OCI-LY7 (cell line): ENCODE measurements around the gene COL25A1. TPM values are rescaled to one million over a fixed set of nuclear protein-coding genes. Genes with fewer than 3 reads are reported as not detected.

Experiments used
- BruUV-seq: library from RNA; stranded (reverse); fragments of 400-500 nt; replicated peaks from 2 replicates; lab custom pipeline; 2021; lab: Mats Ljungman, UMichigan
- CTCF ChIA-PET: fragments of 300-600 bp; sonication (Branson Sonifier 250); formaldehyde crosslinking; loops from one replicate; lab custom pipeline; 2022; ENCODE audit warnings: antibody characterized with exemption; ENCODE audit not compliant: unreplicated experiment; lab: Charles Lee
- POLR2A ChIA-PET: fragments of 300-600 bp; sonication (Branson Sonifier 250); formaldehyde crosslinking; loops from one replicate; lab custom pipeline; 2022; ENCODE audit warnings: antibody characterized with exemption; lab: Charles Lee
- DNase-seq: peaks from one replicate; pipeline ENCODE4 v3.0.0-alpha.2; 2015; ENCODE audit warnings: low spot score
- H2AFZ ChIP-seq: fragments of 200-600 bp; sonication (generic), shearing (Covaris generic); 2 replicates; pipeline ENCODE4 v1.6.1; 2014; ENCODE audit warnings: mild to moderate bottlenecking, antibody characterized with exemption, low read length, moderate library complexity
- H3K27ac ChIP-seq: fragments of 200-600 bp; sonication (generic); 2 replicates; pipeline ENCODE4 v1.5.1; 2014; ENCODE audit warnings: mixed run types, low read depth, mild to moderate bottlenecking, moderate library complexity, low read length, inconsistent platforms; ENCODE audit not compliant: poor library complexity, severe bottlenecking
- H3K36me3 ChIP-seq: fragments of 200-600 bp; sonication (generic); 2 replicates; pipeline ENCODE4 v1.6.1; 2014; ENCODE audit warnings: mild to moderate bottlenecking, antibody characterized with exemption, low read length, moderate library complexity, mixed read lengths; ENCODE audit not compliant: insufficient read depth
- H3K4me1 ChIP-seq: fragments of 200-600 bp; sonication (generic); 2 replicates; pipeline ENCODE4 v1.5.1; 2014; ENCODE audit warnings: mild to moderate bottlenecking, low read length; ENCODE audit not compliant: insufficient read depth, poor library complexity, severe bottlenecking
- H3K4me2 ChIP-seq: fragments of 200-600 bp; sonication (generic); 2 replicates; pipeline ENCODE4 v1.6.1; 2014; ENCODE audit warnings: mild to moderate bottlenecking, low read length
- H3K4me3 ChIP-seq: fragments of 200-600 bp; sonication (generic); 2 replicates; pipeline ENCODE4 v1.5.1; 2014; ENCODE audit warnings: mild to moderate bottlenecking, low read depth, low read length; ENCODE audit not compliant: poor library complexity, severe bottlenecking
- H3K79me2 ChIP-seq: fragments of 200-600 bp; sonication (generic); 2 replicates; pipeline ENCODE4 v1.6.1; 2016; ENCODE audit warnings: low read depth, mild to moderate bottlenecking, low read length, moderate library complexity, mixed read lengths; ENCODE audit not compliant: insufficient read depth
- H3K9me2 ChIP-seq: fragments of 200-600 bp; sonication (generic); 2 replicates; pipeline ENCODE4 v1.6.1; 2016; ENCODE audit warnings: mild to moderate bottlenecking, low read length, mixed read lengths; ENCODE audit not compliant: insufficient read depth
- H3K9me3 ChIP-seq: fragments of 200-600 bp; sonication (generic); 2 replicates; pipeline ENCODE4 v1.6.1; 2014; ENCODE audit warnings: mild to moderate bottlenecking, mixed run types, low read length, mixed read lengths
- H4K20me1 ChIP-seq: fragments of 200-600 bp; sonication (generic); 2 replicates; pipeline ENCODE4 v1.6.1; 2014; ENCODE audit warnings: mild to moderate bottlenecking, antibody characterized with exemption, low read length, moderate library complexity, mixed read lengths; ENCODE audit not compliant: insufficient read depth
- CTCF ChIP-seq: fragments of 200-600 bp; sonication (generic); conservative IDR thresholded peaks from 2 replicates; pipeline ENCODE4 v1.5.1; 2014; ENCODE audit warnings: mild to moderate bottlenecking, antibody characterized with exemption, low read length, moderate library complexity, mixed read lengths
- EZH2phosphoT487 ChIP-seq: fragments of 200-600 bp; sonication (generic); IDR thresholded peaks from 2 replicates; pipeline ENCODE4 v1.6.1; 2018; ENCODE audit warnings: low read depth, borderline replicate concordance, mild to moderate bottlenecking, mixed run types, antibody characterized with exemption, low read length, moderate library complexity, mixed read lengths
- intact Hi-C: fragments of 100-400 bp; cut with micrococcal nuclease; formaldehyde crosslinking; loops from one replicate; pipeline ENCODE4 v1.10.0; 2022; ENCODE audit not compliant: unreplicated experiment
- total RNA-seq, 2 experiments: library from RNA; depleted of rRNA in 1 of 2; stranded (reverse); fragments of >200 nt in 1 of 2; shearing (Covaris generic) in 1 of 2; gene quantifications; 2 replicates each; pipeline ENCODE4 v1.2.3, GENCODE V29; 2014 to 2022

The COL25A1 gene
- total RNA-seq, 2 experiments from 2014 or later = not detected

- DNase-seq = no peak
- no peak for TF ChIP-seq EZH2phosphoT487
- no peak for TF ChIP-seq CTCF
- BruUV-seq = no TSS peak
- Histone ChIP-seq H3K9me2 (no peaks in the 10 kb centered on the region), H3K4me1 (no peaks in the 10 kb centered on the region), H3K79me2 (no peaks in the 10 kb centered on the region), H4K20me1 (no peaks in the 10 kb centered on the region), H3K36me3 (no peaks in the 10 kb centered on the region), H2AFZ (no peak overlapping the region), H3K4me3 (no peak overlapping the region), H3K9me3 (no peaks in the 10 kb centered on the region), H3K27ac (no peak overlapping the region), H3K4me2 (no peak overlapping the region)
- POLR2A ChIA-PET = no interaction called here
- intact Hi-C loops = no loop called here
- CTCF ChIA-PET = no interaction called here
Observed at GRCh38 chr4:108965016-108965415, 337.4 kb downstream of the COL25A1 start.

- Histone ChIP-seq H3K4me2 (no peak overlapping the region), H3K4me1 (no peaks in the 10 kb centered on the region), H3K4me3 (no peak overlapping the region), H3K9me2 (no peaks in the 10 kb centered on the region), H3K9me3 (no peaks in the 10 kb centered on the region), H3K36me3 (no peaks in the 10 kb centered on the region), H2AFZ (no peak overlapping the region), H4K20me1 (no peaks in the 10 kb centered on the region), H3K27ac (no peak overlapping the region), H3K79me2 (no peaks in the 10 kb centered on the region)
- no peak for DNase-seq
- no TSS peak for BruUV-seq
- CTCF ChIA-PET = no interaction called here
- POLR2A ChIA-PET = no interaction called here
- intact Hi-C loops = no loop called here
- no peak for TF ChIP-seq CTCF
Observed at GRCh38 chr4:108963910-108964309, 338.5 kb downstream of the COL25A1 start.

GRCh38 chr4:108959491-108959890 lies 343.0 kb downstream of the COL25A1 start:
- CTCF ChIA-PET = no interaction called here
- intact Hi-C loops = no loop called here

More at GRCh38 chr4:108959491-108959890, 343.0 kb downstream of the COL25A1 start:
- H3K27ac ChIP-seq = no peak overlapping the region
- no peak overlapping the region for H2AFZ ChIP-seq
- TF ChIP-seq EZH2phosphoT487 (no peak), CTCF (no peak)
- no peaks in the 10 kb centered on the region for H4K20me1 ChIP-seq
- no peaks in the 10 kb centered on the region for H3K9me2 ChIP-seq
- POLR2A ChIA-PET = no interaction called here
- no TSS peak for BruUV-seq
- no peak overlapping the region for H3K4me2 ChIP-seq
- H3K9me3 ChIP-seq = no peaks in the 10 kb centered on the region
- no peak for DNase-seq
- H3K4me1 ChIP-seq = no peaks in the 10 kb centered on the region
- no peaks in the 10 kb centered on the region for H3K36me3 ChIP-seq
- H3K4me3 ChIP-seq = no peak overlapping the region
- H3K79me2 ChIP-seq = no peaks in the 10 kb centered on the region
